Left renal cortex interstitium (tissue), 4 donors: ENCODE measurements around the gene CEACAM6. TPM values are rescaled to one million over a fixed set of nuclear protein-coding genes. Genes with fewer than 3 reads are reported as not detected.
"Not testable (repeated sequence)": the region's sequence is repeated elsewhere in the genome, so short reads cannot be mapped to it uniquely, and the experiment has no call there.

Experiments used
- DNase-seq, 4 donors: peaks; one replicate each; pipeline ENCODE4 v3.0.0-alpha.2; 2013; ENCODE audit warnings: low read depth in 4 of 4, low spot score in 2 of 4, missing footprints in 1 of 4
- polyA plus RNA-seq, 4 donors: library from polyadenylated mRNA; unstranded; fragments of 120-200 nt; gene quantifications; one replicate each; pipeline ENCODE4 v1.2.1, GENCODE V29; 2013; ENCODE audit not compliant: insufficient read length in 4 of 4

The CEACAM6 gene
- polyA plus RNA-seq, 4 donors: 0.07 to 0.24 (median 0.13) TPM; not detected in 1

- no peak for DNase-seq
Measured at GRCh38 chr19:41745756-41746155, 9.6 kb upstream of the CEACAM6 start.

- no peak for DNase-seq
Measured at GRCh38 chr19:41746593-41747227, 8.6 kb upstream of the CEACAM6 start.

- no peak for DNase-seq
Measured at GRCh38 chr19:41748012-41748411, 7.3 kb upstream of the CEACAM6 start.

GRCh38 chr19:41750248-41751134 is 4.8 kb upstream of the CEACAM6 start:
- not testable (repeated sequence) for DNase-seq

GRCh38 chr19:41753159-41753558 is 2.2 kb upstream of the CEACAM6 start:
- DNase-seq: no peak

GRCh38 chr19:41753936-41754529 is 1.3 kb upstream of the CEACAM6 start:
- peak in 1 of 4 donors; percentile 2 for DNase-seq

- DNase-seq: no peak
Measured at GRCh38 chr19:41758846-41759245, 3.5 kb downstream of the CEACAM6 start.

GRCh38 chr19:41767115-41767514 is 11.8 kb downstream of the CEACAM6 start:
- DNase-seq: no peak

GRCh38 chr19:41768105-41768504 is 12.8 kb downstream of the CEACAM6 start:
- DNase-seq: not testable (repeated sequence)

GRCh38 chr19:41769608-41770007 is 14.3 kb downstream of the CEACAM6 start:
- DNase-seq: no peak

- DNase-seq: no peak
Measured at GRCh38 chr19:41771410-41771809, 16.1 kb downstream of the CEACAM6 start.

GRCh38 chr19:41774515-41774980 is 19.2 kb downstream of the CEACAM6 start:
- DNase-seq: no peak

GRCh38 chr19:41776700-41777099 is 21.4 kb downstream of the CEACAM6 start:
- DNase-seq: no peak

GRCh38 chr19:41783612-41784011 is 28.3 kb downstream of the CEACAM6 start:
- no peak for DNase-seq

- no peak for DNase-seq
Measured at GRCh38 chr19:41784312-41784711, 29.0 kb downstream of the CEACAM6 start.

- DNase-seq: no peak
Measured at GRCh38 chr19:41784743-41785142, 29.4 kb downstream of the CEACAM6 start.

GRCh38 chr19:41785653-41786052 is 30.3 kb downstream of the CEACAM6 start:
- peak in 3 of 4 donors; percentile 11 to 46 (median 18) for DNase-seq

GRCh38 chr19:41787055-41787454 is 31.7 kb downstream of the CEACAM6 start:
- no peak for DNase-seq

GRCh38 chr19:41788518-41788917 is 33.2 kb downstream of the CEACAM6 start:
- not testable (repeated sequence) for DNase-seq

- not testable (repeated sequence) for DNase-seq
Measured at GRCh38 chr19:41789053-41789452, 33.7 kb downstream of the CEACAM6 start.
